Suprapubic skin (tissue), 4 donors: Measurements from ENCODE around the gene CDC7. TPM values are rescaled to one million over a fixed set of nuclear protein-coding genes. Genes with fewer than 3 reads are reported as not detected.

ENCODE experiments used
- DNase-seq, 2 donors: peaks; one replicate each; pipeline ENCODE4 v3.0.0-alpha.2; 2019; ENCODE audit warnings: low spot score in 2 of 2
- H3K27ac ChIP-seq: fragments of 200-600 bp; sonication (generic); one replicate; pipeline ENCODE4 v1.5.1; 2019
- H3K27me3 ChIP-seq: fragments of 200-600 bp; sonication (generic); one replicate; pipeline ENCODE4 v1.5.1; 2019
- H3K36me3 ChIP-seq: fragments of 200-600 bp; sonication (generic); one replicate; pipeline ENCODE4 v1.5.1; 2019
- H3K4me1 ChIP-seq: fragments of 200-600 bp; sonication (generic); one replicate; pipeline ENCODE4 v1.5.1; 2019
- H3K4me3 ChIP-seq: fragments of 200-600 bp; sonication (generic); one replicate; pipeline ENCODE4 v1.5.1; 2019; ENCODE audit warnings: mild to moderate bottlenecking
- H3K9me3 ChIP-seq: fragments of 200-600 bp; sonication (generic); one replicate; pipeline ENCODE4 v1.5.1; 2019
- CTCF ChIP-seq, 2 donors: fragments of 200-600 bp in 1 of 2; fragments of 450-650 bp in 1 of 2; sonication (generic) in 1 of 2; IDR thresholded peaks; one replicate each; pipeline ENCODE4 v1.5.1; 2016 to 2019; ENCODE audit warnings: antibody characterized with exemption in 2 of 2, mild to moderate bottlenecking in 1 of 2, moderate library complexity in 1 of 2
- EP300 ChIP-seq: sonication (generic); formaldehyde crosslinking; IDR thresholded peaks from one replicate; pipeline ENCODE4 v1.6.1; 2017; ENCODE audit warnings: antibody characterized with exemption
- POLR2A ChIP-seq, 2 donors: fragments of 450-650 bp; IDR thresholded peaks; one replicate each; pipeline ENCODE4 v1.6.1; 2017; ENCODE audit warnings: antibody characterized with exemption in 2 of 2, mild to moderate bottlenecking in 2 of 2, moderate library complexity in 2 of 2
- POLR2AphosphoS5 ChIP-seq, 3 donors: sonication (generic); formaldehyde crosslinking; IDR thresholded peaks; one replicate each; pipeline ENCODE4 v1.6.1; 2017; ENCODE audit warnings: antibody characterized with exemption in 3 of 3
- WGBS: methylation state at CpG from one replicate; pipeline ENCODE4 v1.1.5; 2018; 5-methylcytosine and 5-hydroxymethylcytosine counted together
- total RNA-seq, 4 donors: library from RNA; depleted of rRNA; stranded (reverse); fragments of >200 nt; gene quantifications; one replicate each; pipeline ENCODE4 v1.1.0, GENCODE V29; 2016

CDC7 gene
- total RNA-seq, 4 donors from 2014 or later: 0.47 to 5.4 (median 2.3) TPM

GRCh38 chr1:91499904-91500755 lies 521 bp upstream of the CDC7 start:
- H3K9me3 ChIP-seq: no peaks in the 10 kb centered on the region
- H3K4me3 ChIP-seq: peak overlapping the region; percentile 58
- TF ChIP-seq POLR2AphosphoS5 (IDR thresholded peaks at IDR 0.05) (no peak), CTCF (IDR thresholded peaks at IDR 0.05) (no peak), EP300 (no peak), POLR2A (IDR thresholded peaks at IDR 0.05) (no peak)
- no peak for DNase-seq
- no peaks in the 10 kb centered on the region for H3K36me3 ChIP-seq
- peak overlapping the region; percentile 68 for H3K27ac ChIP-seq
- peaks cover 17% of the 10 kb centered on the region for H3K4me1 ChIP-seq
- 20% methylated on average over 14 of the region's 14 CpGs for WGBS
- H3K27me3 ChIP-seq: no peaks in the 10 kb centered on the region

- TF ChIP-seq POLR2A (IDR thresholded peaks at IDR 0.05): no peak
- no peak for TF ChIP-seq POLR2AphosphoS5 (IDR thresholded peaks at IDR 0.05)
- no peak for TF ChIP-seq CTCF (IDR thresholded peaks at IDR 0.05)
- no peak for TF ChIP-seq EP300
- Histone ChIP-seq H3K27me3 (no peaks in the 10 kb centered on the region), H3K9me3 (no peaks in the 10 kb centered on the region), H3K27ac (peak overlapping the region; percentile 68), H3K4me1 (peaks cover 17% of the 10 kb centered on the region), H3K4me3 (peak overlapping the region; percentile 58), H3K36me3 (no peaks in the 10 kb centered on the region)
- WGBS: 1% methylated on average over 9 of the region's 9 CpGs
- no peak for DNase-seq
Measured at GRCh38 chr1:91501523-91501851, 836 bp downstream of the CDC7 start.

- Histone ChIP-seq H3K36me3 (no peaks in the 10 kb centered on the region), H3K9me3 (no peaks in the 10 kb centered on the region), H3K4me1 (peaks cover 17% of the 10 kb centered on the region), H3K27me3 (no peaks in the 10 kb centered on the region), H3K4me3 (peak overlapping the region; percentile 58), H3K27ac (no peak overlapping the region)
- no peak for DNase-seq
- whole genome bisulfite sequencing: 41% methylated on average over 5 of the region's 5 CpGs
- TF ChIP-seq CTCF (IDR thresholded peaks at IDR 0.05) (no peak), POLR2A (IDR thresholded peaks at IDR 0.05) (no peak), POLR2AphosphoS5 (IDR thresholded peaks at IDR 0.05) (no peak), EP300 (no peak)
Measured at GRCh38 chr1:91501971-91502671, 1.5 kb downstream of the CDC7 start.

GRCh38 chr1:91502672-91503184 lies 2.1 kb downstream of the CDC7 start:
- WGBS: 81% methylated on average over 2 of the region's 2 CpGs
- no peaks in the 10 kb centered on the region for H3K27me3 ChIP-seq
- TF ChIP-seq POLR2AphosphoS5 (IDR thresholded peaks at IDR 0.05) (no peak), EP300 (no peak), CTCF (IDR thresholded peaks at IDR 0.05) (no peak), POLR2A (IDR thresholded peaks at IDR 0.05) (no peak)
- H3K9me3 ChIP-seq: no peaks in the 10 kb centered on the region
- no peak for DNase-seq
- no peak overlapping the region for H3K27ac ChIP-seq
- H3K4me3 ChIP-seq: no peak overlapping the region
- peaks cover 17% of the 10 kb centered on the region for H3K4me1 ChIP-seq
- H3K36me3 ChIP-seq: no peaks in the 10 kb centered on the region

GRCh38 chr1:91503332-91503900 lies 2.8 kb downstream of the CDC7 start:
- Histone ChIP-seq H3K27ac (no peak overlapping the region), H3K9me3 (no peaks in the 10 kb centered on the region), H3K4me3 (no peak overlapping the region), H3K36me3 (no peaks in the 10 kb centered on the region), H3K4me1 (peaks cover 17% of the 10 kb centered on the region), H3K27me3 (no peaks in the 10 kb centered on the region)
- DNase-seq: no peak
- TF ChIP-seq POLR2A (IDR thresholded peaks at IDR 0.05) (no peak), POLR2AphosphoS5 (IDR thresholded peaks at IDR 0.05) (no peak), EP300 (no peak), CTCF (IDR thresholded peaks at IDR 0.05) (no peak)
